ENCODE results near the gene H2BK1. TPM values are rescaled to one million over a fixed set of nuclear protein-coding genes. Genes with fewer than 3 reads are reported as not detected.
A peak's percentile ranks its signal among the peaks of the same experiment; 100 is the strongest.

H2BK1 gene
- total RNA-seq, 2 donors from 2014 or later: 3.0 TPM; not detected in 1

- H3K27ac ChIP-seq: no peak overlapping the region
- DNase-seq (ENCODE audit: low spot score): no peak
- intact Hi-C loops (cut with DNase I): loop anchor here (5.0 kb wide), 1 partner anchor 88 kb away; the partner anchor contains the start of gene NUB1
Observed at GRCh38 chr7:151254316-151254715, 44.0 kb upstream of the H2BK1 start.

DNA sequence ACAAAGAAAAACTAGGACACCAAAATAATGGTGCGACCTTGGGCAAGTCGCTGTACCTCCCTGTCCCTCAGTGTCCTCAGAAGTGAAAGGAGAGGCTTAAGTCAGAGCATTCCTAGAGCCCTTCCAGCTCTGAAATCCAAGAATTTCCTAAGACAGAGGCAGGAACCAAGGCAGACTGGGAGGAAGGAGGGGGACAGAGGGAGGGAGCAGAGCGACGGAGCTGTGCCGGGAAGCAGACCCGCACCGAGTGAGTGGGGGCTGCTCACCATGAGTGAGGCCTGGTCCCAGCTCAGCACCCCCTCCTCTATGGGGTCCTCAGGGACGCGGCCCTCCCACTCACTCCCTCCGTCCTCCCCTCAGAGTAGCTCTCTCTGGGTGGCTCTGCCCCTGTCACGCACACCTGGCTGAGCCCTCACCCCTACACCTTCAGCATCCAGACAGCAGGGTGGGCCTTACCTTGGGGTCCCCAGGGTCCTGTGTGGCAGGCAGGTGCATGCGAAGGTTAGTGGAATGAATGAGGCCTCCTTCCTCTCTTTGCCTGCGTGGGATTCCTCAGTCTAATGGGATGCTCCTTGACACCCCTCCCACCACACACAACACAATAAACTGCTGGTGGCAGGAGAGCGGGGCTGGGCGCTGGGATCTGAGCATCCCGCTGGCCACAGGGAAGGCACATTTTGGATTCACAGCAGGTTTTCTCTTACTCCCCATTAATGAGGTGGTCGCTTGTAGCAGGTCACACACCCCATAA, 42.8 kb upstream of the H2BK1 start:
- no peaks in the 10 kb centered on the region for H3K4me1 ChIP-seq (replicated peaks)
- intact Hi-C loops (cut with DNase I): loop anchor here (5.0 kb wide), 1 partner anchor 89 kb away; the partner anchor contains the start of gene NUB1
- H3K27me3 ChIP-seq (replicated peaks; ENCODE audit: insufficient read depth): no peaks in the 10 kb centered on the region
- TF ChIP-seq, protein P1, sequence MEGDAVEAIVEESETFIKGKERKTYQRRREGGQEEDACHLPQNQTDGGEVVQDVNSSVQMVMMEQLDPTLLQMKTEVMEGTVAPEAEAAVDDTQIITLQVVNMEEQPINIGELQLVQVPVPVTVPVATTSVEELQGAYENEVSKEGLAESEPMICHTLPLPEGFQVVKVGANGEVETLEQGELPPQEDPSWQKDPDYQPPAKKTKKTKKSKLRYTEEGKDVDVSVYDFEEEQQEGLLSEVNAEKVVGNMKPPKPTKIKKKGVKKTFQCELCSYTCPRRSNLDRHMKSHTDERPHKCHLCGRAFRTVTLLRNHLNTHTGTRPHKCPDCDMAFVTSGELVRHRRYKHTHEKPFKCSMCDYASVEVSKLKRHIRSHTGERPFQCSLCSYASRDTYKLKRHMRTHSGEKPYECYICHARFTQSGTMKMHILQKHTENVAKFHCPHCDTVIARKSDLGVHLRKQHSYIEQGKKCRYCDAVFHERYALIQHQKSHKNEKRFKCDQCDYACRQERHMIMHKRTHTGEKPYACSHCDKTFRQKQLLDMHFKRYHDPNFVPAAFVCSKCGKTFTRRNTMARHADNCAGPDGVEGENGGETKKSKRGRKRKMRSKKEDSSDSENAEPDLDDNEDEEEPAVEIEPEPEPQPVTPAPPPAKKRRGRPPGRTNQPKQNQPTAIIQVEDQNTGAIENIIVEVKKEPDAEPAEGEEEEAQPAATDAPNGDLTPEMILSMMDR (IDR thresholded peaks at IDR 0.05): no peak
- TF ChIP-seq POLR2AphosphoS5 (IDR thresholded peaks at IDR 0.05): no peak
- no peak for TF ChIP-seq POLR2A (IDR thresholded peaks at IDR 0.05)
- 53% methylated on average over 17 of the region's 17 CpGs for WGBS
- no peak for DNase-seq (ENCODE audit: low spot score)
- no peak overlapping the region for H3K4me3 ChIP-seq
- H3K27ac ChIP-seq: peak overlapping the region; percentile 84 to 87
- H3K9me3 ChIP-seq: no peaks in the 10 kb centered on the region
- no peaks in the 10 kb centered on the region for H3K36me3 ChIP-seq

More at GRCh38 chr7:151254316-151254715, 44.0 kb upstream of the H2BK1 start:
- no peaks in the 10 kb centered on the region for H3K9me3 ChIP-seq
- WGBS: 74% methylated on average over 7 of the region's 7 CpGs
- H3K4me3 ChIP-seq: no peak overlapping the region
- H3K4me1 ChIP-seq (replicated peaks): no peaks in the 10 kb centered on the region
- H3K36me3 ChIP-seq: no peaks in the 10 kb centered on the region
- TF ChIP-seq POLR2AphosphoS5 (IDR thresholded peaks at IDR 0.05) (no peak), POLR2A (IDR thresholded peaks at IDR 0.05) (no peak)
- TF ChIP-seq, protein P1 (IDR thresholded peaks at IDR 0.05): no peak
- no peaks in the 10 kb centered on the region for H3K27me3 ChIP-seq (replicated peaks; ENCODE audit: insufficient read depth)

DNA sequence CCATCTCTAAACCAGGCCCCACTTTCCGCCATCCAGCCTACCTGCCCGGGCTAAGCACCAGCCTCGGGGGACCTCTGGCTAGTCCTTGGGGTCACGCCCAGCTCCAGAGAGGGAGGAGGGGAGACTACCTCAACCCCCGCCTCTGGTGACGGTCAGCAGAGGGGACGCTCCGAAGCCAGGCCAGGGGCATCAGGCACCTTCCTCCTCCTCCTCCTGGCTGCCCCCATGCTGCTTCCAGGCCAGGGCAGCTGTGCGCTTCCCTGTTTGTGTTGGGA, 42.2 kb upstream of the H2BK1 start:
- intact Hi-C loops (cut with DNase I): loop anchor here (5.0 kb wide), 1 partner anchor 90 kb away; the partner anchor contains the start of gene NUB1
- no peak for TF ChIP-seq POLR2A (IDR thresholded peaks at IDR 0.05)
- TF ChIP-seq, protein P1 (IDR thresholded peaks at IDR 0.05): no peak
- no peak for TF ChIP-seq POLR2AphosphoS5 (IDR thresholded peaks at IDR 0.05)
- WGBS: 32% methylated on average over 9 of the region's 9 CpGs

DNA sequence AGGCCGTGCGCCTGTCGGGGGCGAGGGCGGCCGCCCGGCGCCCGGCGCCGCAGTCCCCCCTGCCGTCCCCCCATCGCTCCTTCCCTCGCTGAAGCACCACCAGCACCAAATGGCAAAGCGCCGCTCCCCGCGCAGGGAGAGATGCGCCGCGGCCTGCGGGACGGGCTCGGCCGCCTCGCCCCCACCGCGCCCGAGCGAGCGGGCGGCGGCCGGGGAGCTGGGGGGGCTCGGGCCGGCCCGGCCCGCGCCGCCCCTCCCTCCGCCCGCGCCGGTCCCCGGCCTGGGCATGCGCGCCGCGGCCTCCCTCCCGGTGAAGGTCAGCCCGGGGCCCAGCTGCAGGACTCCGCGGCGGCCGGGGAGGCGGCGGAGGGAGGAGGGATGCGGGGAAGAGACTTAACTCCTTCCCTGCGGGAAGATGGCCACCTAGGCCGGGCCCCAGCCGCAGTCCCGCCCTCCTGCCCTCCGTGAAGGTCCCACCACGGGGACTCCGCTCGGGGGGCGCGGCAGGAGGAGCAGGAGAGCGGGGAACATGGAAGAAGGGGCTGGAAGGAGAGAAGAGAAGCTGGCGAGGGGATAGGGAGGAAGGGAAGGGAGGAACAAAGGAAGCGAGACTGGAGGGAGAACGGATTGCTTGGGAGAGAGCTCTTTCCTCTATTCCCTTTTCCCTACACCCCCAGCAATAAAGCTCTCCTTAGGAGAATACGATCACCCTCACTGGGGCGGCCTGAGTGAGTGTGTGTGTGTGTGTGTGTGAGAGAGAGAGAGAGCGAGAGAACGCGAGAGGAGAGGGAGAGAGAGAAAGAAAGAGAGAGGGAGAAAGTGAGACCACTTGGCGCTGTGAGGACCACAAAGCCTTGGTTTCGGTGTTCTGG, 41.6 kb upstream of the H2BK1 start:
- Histone ChIP-seq H3K9me3 (no peaks in the 10 kb centered on the region), H3K36me3 (no peaks in the 10 kb centered on the region), H3K27ac (peak overlapping the region; percentile 84 to 87), H3K4me1 (replicated peaks) (no peaks in the 10 kb centered on the region), H3K27me3 (replicated peaks; ENCODE audit: insufficient read depth) (no peaks in the 10 kb centered on the region), H3K4me3 (peak overlapping the region; percentile 45)
- intact Hi-C loops (cut with DNase I): loop anchor here (5.0 kb wide), 1 partner anchor 90 kb away; the partner anchor contains the start of gene NUB1
- no peak for DNase-seq (ENCODE audit: low spot score)
- TF ChIP-seq POLR2A (IDR thresholded peaks at IDR 0.05): peak; percentile 20
- TF ChIP-seq POLR2AphosphoS5 (IDR thresholded peaks at IDR 0.05): peak; percentile 21
- TF ChIP-seq, protein P1 (IDR thresholded peaks at IDR 0.05): no peak
- 2% methylated on average over 45 of the region's 79 CpGs for WGBS

More for the DNA sequence above, 42.2 kb upstream of the H2BK1 start:
- H3K4me1 ChIP-seq (replicated peaks): no peaks in the 10 kb centered on the region
- H3K36me3 ChIP-seq: no peaks in the 10 kb centered on the region
- H3K4me3 ChIP-seq: peak overlapping the region; percentile 45
- H3K9me3 ChIP-seq: no peaks in the 10 kb centered on the region
- H3K27me3 ChIP-seq (replicated peaks; ENCODE audit: insufficient read depth): no peaks in the 10 kb centered on the region
- H3K27ac ChIP-seq: peak overlapping the region; percentile 84 to 87
- DNase-seq (ENCODE audit: low spot score): no peak
